Smooth muscle cell (in vitro differentiated cells): ENCODE results near the gene HCN2. TPM values are rescaled to one million over a fixed set of nuclear protein-coding genes. Genes with fewer than 3 reads are reported as not detected.

Experiments
- DNase-seq: peaks from one replicate; lab custom pipeline; 2025; ENCODE audit not compliant: unreplicated experiment; lab: John Stamatoyannopoulos, UW
- H2AFZ ChIP-seq: fragments of 200-600 bp; sonication (generic); 2 replicates; pipeline ENCODE4 v1.6.0; 2016; ENCODE audit warnings: antibody characterized with exemption, low read depth, mild to moderate bottlenecking
- H3F3A ChIP-seq: fragments of 200-600 bp; sonication (generic); 2 replicates; pipeline ENCODE4 v1.6.0; 2017; ENCODE audit warnings: antibody characterized with exemption, low read depth
- H3K27ac ChIP-seq: fragments of 200-600 bp; sonication (generic); 2 replicates; pipeline ENCODE4 v1.5.1; 2016; ENCODE audit warnings: low read depth, mild to moderate bottlenecking
- H3K27me3 ChIP-seq: fragments of 200-600 bp; sonication (generic); 2 replicates; pipeline ENCODE4 v1.6.1; 2016; ENCODE audit warnings: low read depth, mild to moderate bottlenecking
- H3K36me3 ChIP-seq: fragments of 200-600 bp; sonication (generic); 2 replicates; pipeline ENCODE4 v1.5.1; 2016; ENCODE audit warnings: low read depth
- H3K4me1 ChIP-seq: fragments of 200-600 bp; sonication (generic); 2 replicates; pipeline ENCODE4 v1.5.1; 2016; ENCODE audit warnings: low read depth
- H3K4me2 ChIP-seq: fragments of 200-600 bp; sonication (generic); 2 replicates; pipeline ENCODE4 v1.6.0; 2016; ENCODE audit warnings: mild to moderate bottlenecking
- H3K4me3 ChIP-seq: fragments of 200-600 bp; sonication (generic); 2 replicates; pipeline ENCODE4 v1.5.1; 2016; ENCODE audit warnings: mild to moderate bottlenecking
- H3K79me2 ChIP-seq: fragments of 200-600 bp; sonication (generic); 2 replicates; pipeline ENCODE4 v1.6.0; 2016; ENCODE audit warnings: low read depth, mild to moderate bottlenecking
- H3K9ac ChIP-seq: fragments of 200-600 bp; sonication (generic); 2 replicates; pipeline ENCODE4 v1.6.0; 2016; ENCODE audit warnings: low read depth
- H3K9me3 ChIP-seq: fragments of 200-600 bp; sonication (generic); replicated peaks from 2 replicates; pipeline ENCODE4 v1.5.1; 2016; ENCODE audit warnings: low read depth
- H4K20me1 ChIP-seq: fragments of 200-600 bp; sonication (generic); 2 replicates; pipeline ENCODE4 v1.6.0; 2016; ENCODE audit warnings: low read depth
- CTCF ChIP-seq: fragments of 200-600 bp; sonication (generic); IDR thresholded peaks from 2 replicates; pipeline ENCODE4 v1.5.1; 2017; ENCODE audit warnings: borderline replicate concordance, mild to moderate bottlenecking, antibody characterized with exemption; ENCODE audit not compliant: insufficient read depth, poor library complexity, severe bottlenecking
- WGBS: methylation state at CpG from one replicate; pipeline ENCODE4 v1.1.7; 2016; ENCODE audit warnings: low lambda C conversion rate; 5-methylcytosine and 5-hydroxymethylcytosine counted together
- polyA plus RNA-seq: library from polyadenylated mRNA; unstranded; fragments of >200 nt; fragmentation: Nextera tagmentation; extraction: Ambion mirVana; gene quantifications from 2 replicates; pipeline ENCODE4 v1.2.1, GENCODE V29; 2016
- total RNA-seq: library from RNA; depleted of rRNA; stranded (reverse); fragments of >200 nt; gene quantifications from 2 replicates; pipeline ENCODE4 v1.2.3, GENCODE V29; 2014

The HCN2 gene
- total and polyA plus RNA-seq, 2 experiments from 2014 or later = 0.49 to 0.81 TPM

GRCh38 chr19:646779-647565, 57.3 kb downstream of the HCN2 start:
- WGBS = 98% methylated on average over 48 of the region's 48 CpGs
- no peak for TF ChIP-seq CTCF

GRCh38 chr19:647566-648284, 58.0 kb downstream of the HCN2 start:
- H3K9me3 ChIP-seq = no peaks in the 10 kb centered on the region
- H3K9ac ChIP-seq = no peak overlapping the region
- H3K4me2 ChIP-seq = no peak overlapping the region
- H3K4me3 ChIP-seq = no peak overlapping the region
- no peak for DNase-seq
- peaks cover 44% of the 10 kb centered on the region for H4K20me1 ChIP-seq
- no peak for TF ChIP-seq CTCF
- H3F3A ChIP-seq = no peaks in the 10 kb centered on the region
- no peaks in the 10 kb centered on the region for H3K27me3 ChIP-seq
- no peak overlapping the region for H3K27ac ChIP-seq
- H3K79me2 ChIP-seq = peaks cover 21% of the 10 kb centered on the region
- no peaks in the 10 kb centered on the region for H3K4me1 ChIP-seq
- H2AFZ ChIP-seq = no peak overlapping the region
- WGBS = 98% methylated on average over 43 of the region's 52 CpGs
- H3K36me3 ChIP-seq = no peaks in the 10 kb centered on the region

More at GRCh38 chr19:646779-647565, 57.3 kb downstream of the HCN2 start:
- Histone ChIP-seq H3K4me1 (no peaks in the 10 kb centered on the region), H3K79me2 (peaks cover 14% of the 10 kb centered on the region), H4K20me1 (peaks cover 37% of the 10 kb centered on the region), H3K4me2 (no peak overlapping the region), H3K4me3 (no peak overlapping the region), H3F3A (no peaks in the 10 kb centered on the region), H2AFZ (no peak overlapping the region), H3K9me3 (no peaks in the 10 kb centered on the region), H3K27ac (no peak overlapping the region), H3K36me3 (no peaks in the 10 kb centered on the region), H3K27me3 (no peaks in the 10 kb centered on the region), H3K9ac (no peak overlapping the region)
- no peak for DNase-seq

GRCh38 chr19:648305-648704, 58.6 kb downstream of the HCN2 start:
- DNase-seq = no peak
- no peak overlapping the region for H3K4me3 ChIP-seq
- no peak overlapping the region for H3K9ac ChIP-seq
- H3K9me3 ChIP-seq = no peaks in the 10 kb centered on the region
- peaks cover 27% of the 10 kb centered on the region for H3K79me2 ChIP-seq
- H3K27me3 ChIP-seq = no peaks in the 10 kb centered on the region
- H3K36me3 ChIP-seq = no peaks in the 10 kb centered on the region
- TF ChIP-seq CTCF = no peak
- no peak overlapping the region for H3K27ac ChIP-seq
- H4K20me1 ChIP-seq = peaks cover 50% of the 10 kb centered on the region
- H3K4me1 ChIP-seq = no peaks in the 10 kb centered on the region
- no peak overlapping the region for H2AFZ ChIP-seq
- 100% methylated on average over 11 of the region's 29 CpGs for WGBS
- H3F3A ChIP-seq = no peaks in the 10 kb centered on the region
- no peak overlapping the region for H3K4me2 ChIP-seq
